Erythroblast (primary cell): ENCODE results near the gene CCDC18.

Experiments
- GATA1 ChIP-seq: IDR thresholded peaks from 2 replicates; pipeline ENCODE4 v1.6.1; 2011; ENCODE audit warnings: low read depth, mild to moderate bottlenecking, control low read depth, low read length, moderate library complexity
- POLR2A ChIP-seq: IDR thresholded peaks from 2 replicates; pipeline ENCODE4 v1.6.1; 2011; ENCODE audit warnings: mild to moderate bottlenecking, low read length

DNA sequence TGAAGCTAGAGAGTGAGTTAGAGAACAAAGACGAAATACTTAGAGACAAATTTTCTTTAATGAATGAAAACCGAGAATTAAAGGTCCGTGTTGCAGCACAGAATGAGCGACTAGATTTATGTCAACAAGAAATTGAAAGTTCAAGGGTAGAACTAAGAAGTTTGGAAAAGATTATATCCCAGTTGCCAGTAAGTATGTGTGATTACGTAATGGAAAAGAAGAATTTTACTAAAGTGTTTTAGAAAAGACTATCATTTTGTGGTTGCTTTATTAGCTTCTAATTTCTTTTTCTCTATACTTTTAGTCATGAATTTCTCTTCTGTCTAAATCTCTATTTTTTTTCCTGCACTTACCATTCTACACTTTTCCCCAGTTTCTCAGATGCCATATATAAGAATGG, 26.7 kb downstream of the CCDC18 start:
- TF ChIP-seq POLR2A (no peak), GATA1 (no peak)
